Cardiac septum (tissue), 1 donor: Measurements from ENCODE around the gene AKIRIN2. TPM values are rescaled to one million over a fixed set of nuclear protein-coding genes. Genes with fewer than 3 reads are reported as not detected.
"Not testable (repeated sequence)": the region's sequence is repeated elsewhere in the genome, so short reads cannot be mapped to it uniquely, and the experiment has no call there.

Experiments used
- DNase-seq: peaks from one replicate; pipeline ENCODE4 v3.0.0-alpha.2; 2020; ENCODE audit warnings: low spot score
- intact Hi-C: fragments of 100-400 bp; cut with DNase I; formaldehyde crosslinking; loops from one replicate; pipeline ENCODE4 v1.14.0; 2022
- total RNA-seq: library from RNA; stranded (reverse); fragmentation: NEBNext Ultra II Directional; extraction: Animal tissue kit (Norgen Biotek cat#: 25700); gene quantifications from one replicate; pipeline ENCODE4 v1.2.1, GENCODE V29; 2021
- donor health status: DM: no; HTN: no; CAD: no.

Gene AKIRIN2
- total RNA-seq, 1 donor from 2014 or later: 52.8 TPM

DNA sequence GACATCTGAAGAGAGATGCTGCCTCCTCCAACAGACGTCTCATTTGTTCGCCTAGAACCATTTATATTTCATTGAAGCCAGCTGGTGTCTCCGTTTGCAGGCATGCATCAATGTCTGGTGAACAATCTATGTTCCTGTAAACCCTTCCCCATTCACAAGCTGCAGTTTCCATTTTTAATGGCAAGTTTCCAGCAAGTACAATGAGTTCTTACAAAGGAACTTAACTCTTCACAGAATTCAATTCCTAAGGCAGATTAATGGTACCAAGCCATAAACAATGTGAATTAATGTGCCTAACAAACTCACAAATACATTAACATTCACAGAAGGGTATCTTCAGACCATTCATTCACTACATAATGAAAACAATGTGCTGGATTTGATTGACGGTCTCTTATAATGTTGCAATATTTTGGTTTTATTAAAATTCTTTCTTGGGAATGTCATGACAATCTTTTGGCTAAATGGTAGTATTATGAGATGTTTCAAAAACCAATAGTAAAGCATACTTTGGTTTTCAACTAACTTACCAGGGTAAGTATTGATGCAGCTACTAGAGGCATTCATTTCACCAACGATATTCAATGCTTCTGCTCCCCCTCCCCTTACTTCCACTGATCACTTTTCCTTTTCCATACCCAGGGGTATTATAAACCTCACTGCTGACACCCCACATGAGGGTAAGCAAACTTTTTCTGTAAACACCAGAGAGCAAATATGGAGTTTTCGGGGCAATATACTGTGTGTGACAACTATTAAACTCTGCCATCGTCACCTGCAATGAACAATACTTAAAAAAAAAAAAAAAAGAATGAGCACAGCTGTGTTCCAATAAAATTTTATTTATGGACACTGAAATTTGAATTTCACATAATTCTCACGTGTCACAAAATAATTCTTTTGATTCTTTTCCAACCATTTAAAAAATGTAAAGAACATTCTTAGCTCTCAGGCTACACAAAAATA lies 4.2 kb downstream of the AKIRIN2 start:
- no peak for DNase-seq
- intact Hi-C loops: loop anchor here (10.0 kb wide), 1 partner anchor 97 kb away; no protein-coding TSS in a partner anchor

DNA sequence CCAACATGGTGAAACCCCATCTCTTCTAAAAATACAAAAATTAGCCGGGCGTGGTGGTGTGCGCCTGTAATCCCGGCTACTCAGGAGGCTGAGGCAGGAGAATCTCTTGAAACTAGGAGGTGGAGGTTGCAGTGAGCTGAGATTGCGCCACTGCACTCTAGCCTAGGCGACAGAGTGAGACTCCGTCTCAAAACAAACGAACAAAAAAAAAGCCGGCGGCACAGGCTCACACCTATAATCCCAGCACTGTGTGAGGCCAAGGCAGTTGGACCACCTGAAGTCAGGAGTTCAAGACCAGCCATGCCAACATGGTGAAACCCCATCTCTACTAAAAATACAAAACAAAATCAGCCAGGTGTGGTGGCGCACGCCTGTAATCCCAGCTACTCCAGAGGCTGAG lies 5.2 kb downstream of the AKIRIN2 start:
- intact Hi-C loops: loop anchor here (10.0 kb wide), 1 partner anchor 98 kb away; no protein-coding TSS in a partner anchor
- not testable (repeated sequence) for DNase-seq

DNA sequence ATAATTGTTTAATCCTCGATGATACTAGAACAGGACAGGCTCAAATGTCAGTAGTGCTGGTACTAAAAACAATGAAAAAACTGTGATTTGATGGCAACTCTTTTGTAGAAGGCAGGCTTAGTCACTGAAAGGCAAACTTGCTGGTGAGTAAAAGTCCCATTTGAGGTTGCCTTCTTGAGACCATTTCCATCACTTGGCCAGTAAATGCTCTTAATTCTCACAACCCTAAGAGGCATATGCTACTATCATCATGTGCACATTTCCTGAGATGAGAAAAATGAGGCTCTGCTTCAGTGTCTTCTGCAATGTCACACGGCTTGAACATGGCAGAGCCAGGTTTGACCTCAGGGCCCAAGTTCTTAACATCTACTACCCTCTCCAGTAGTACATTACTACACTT lies 9.9 kb downstream of the AKIRIN2 start:
- intact Hi-C loops: loop anchor here (10.0 kb wide), 1 partner anchor 103 kb away; no protein-coding TSS in a partner anchor
- DNase-seq: no peak

DNA sequence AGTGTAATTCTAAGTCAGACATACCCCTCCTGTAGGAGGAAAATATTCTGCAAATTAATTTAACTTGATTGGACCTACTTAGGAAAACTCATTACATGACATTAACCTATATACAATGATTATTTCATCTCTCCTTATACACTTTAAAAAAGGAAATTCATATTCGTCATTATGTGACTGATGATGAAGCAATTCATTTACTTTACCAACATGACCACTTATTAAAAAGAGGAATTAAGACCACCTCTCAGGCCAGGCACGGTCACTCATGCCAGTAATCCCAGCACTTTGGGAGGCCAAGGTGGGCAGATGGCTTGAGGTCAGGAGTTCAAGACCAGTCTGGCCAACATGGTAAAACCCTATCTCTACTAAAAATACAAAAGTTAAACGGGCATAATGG lies 11.6 kb downstream of the AKIRIN2 start:
- intact Hi-C loops: loop anchor here (10.0 kb wide), 1 partner anchor 104 kb away; no protein-coding TSS in a partner anchor
- DNase-seq: no peak

DNA sequence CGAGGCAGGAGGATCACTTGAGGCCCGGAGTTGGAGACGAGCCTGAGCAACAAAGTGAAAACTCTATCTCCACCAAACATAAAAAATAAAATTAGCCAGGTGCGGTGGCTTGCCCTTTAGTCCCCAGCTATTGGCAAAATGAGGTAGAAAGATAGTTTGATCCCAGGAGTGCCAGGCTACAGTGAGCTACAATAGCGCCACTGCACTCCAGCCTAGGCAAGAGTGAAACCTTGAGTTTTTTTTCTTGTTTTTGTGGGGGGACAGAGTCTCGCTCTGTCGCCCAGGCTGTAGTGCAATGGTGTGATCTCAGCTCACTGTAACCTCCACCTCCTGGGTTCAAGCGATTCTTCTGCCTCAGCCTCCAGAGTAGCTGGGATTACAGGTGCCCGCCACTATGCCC lies 14.1 kb downstream of the AKIRIN2 start:
- DNase-seq, intact Hi-C loops: not testable (repeated sequence)

DNA sequence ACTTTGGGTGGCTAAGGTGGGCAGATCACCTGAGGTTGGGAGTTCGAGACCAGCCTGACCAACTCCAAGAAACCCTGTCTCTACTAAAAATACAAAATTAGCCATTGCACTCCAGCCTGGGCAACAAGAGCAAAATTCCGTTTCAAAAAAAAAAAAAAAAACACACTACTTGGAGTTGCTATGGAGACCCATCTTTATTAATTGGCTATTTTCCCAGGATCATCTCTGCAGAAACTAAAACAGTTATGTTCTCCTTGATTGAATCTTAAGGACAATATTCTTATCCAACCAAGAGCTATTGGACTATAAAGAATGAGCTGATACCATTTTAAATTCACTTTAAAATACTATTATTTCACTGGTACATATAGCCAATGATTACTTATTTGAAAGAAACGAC lies 14.7 kb downstream of the AKIRIN2 start:
- intact Hi-C loops: no loop called here
- no peak for DNase-seq

DNA sequence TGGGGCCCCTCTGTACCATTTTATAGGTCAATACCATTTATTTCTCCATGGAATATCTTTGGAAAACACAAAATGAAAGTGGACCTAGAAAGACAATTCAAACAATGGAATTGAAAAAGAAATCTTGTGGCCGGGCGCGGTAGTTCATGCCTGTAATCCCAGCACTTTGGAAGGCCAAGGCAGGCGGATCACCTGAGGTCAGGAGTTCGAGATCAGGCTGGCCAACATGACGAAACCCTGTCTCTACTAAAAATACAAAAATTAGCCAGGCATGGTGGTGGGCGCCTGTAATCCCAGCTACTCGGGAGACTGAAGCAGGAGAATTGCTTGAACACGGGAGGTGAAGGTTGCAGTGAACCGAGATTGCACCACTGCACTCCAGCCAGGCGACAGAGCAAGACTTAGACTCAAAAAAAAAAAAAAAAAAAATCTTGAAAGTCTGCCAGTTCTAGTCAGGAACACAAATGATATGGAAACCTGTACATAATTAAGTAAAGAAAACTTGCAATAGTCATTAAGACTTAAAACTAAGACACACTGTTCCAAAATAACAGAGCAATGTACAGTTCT lies 15.3 kb downstream of the AKIRIN2 start:
- intact Hi-C loops, DNase-seq: not testable (repeated sequence)

DNA sequence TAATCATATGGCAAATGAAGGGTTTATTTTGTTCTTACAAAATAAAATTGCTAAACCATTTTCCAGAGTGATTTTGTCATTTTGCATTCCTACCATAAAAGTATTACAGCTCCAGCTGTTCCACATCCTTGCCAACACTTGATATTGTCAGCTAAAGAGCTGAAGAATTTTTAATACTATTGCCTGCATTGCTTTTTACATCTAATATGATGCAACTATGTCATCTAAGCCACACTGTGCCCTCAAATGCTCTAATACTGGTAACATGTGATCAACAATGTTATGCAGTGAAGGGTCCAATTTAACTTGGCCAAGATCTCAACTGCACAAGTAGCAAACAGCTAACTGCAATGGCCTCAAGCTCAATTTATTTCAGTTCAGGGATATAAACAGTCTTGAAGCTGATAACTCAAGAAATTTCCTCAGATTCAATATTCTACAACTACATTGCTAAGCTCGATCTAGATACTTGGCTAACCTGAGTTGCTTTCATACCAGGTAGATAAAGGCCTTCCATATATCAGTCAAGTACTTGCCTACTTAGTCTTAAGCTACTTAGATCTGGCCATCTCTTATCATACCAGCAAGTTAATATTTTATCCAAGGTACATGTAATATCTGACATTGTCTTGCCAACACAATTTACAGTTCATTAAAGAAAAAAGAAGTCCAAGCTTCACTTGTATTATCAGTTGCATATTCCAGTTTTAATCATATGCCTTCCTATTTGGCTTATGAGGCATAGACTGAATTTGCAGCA lies 17.0 kb downstream of the AKIRIN2 start:
- no peak for DNase-seq
- intact Hi-C loops: no loop called here

DNA sequence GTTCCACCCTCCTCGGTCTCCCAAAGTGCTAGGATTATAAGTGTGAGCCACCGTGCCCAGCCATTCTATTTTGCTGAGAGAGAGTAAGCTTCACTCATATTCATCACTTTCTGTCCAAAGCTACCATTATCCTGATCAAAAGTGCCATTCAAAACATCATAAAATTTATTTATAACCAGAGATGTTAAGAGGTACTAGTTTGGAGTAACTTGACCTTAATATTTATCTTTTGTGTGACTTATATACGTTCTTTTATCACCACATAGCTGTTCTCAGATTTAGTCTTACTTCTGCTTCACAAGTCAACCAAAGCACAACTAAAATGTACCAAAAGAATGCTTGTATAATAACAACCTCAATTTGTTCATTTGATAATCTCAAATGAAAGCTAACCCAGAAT lies 18.1 kb downstream of the AKIRIN2 start:
- no peak for DNase-seq
- intact Hi-C loops: no loop called here

DNA sequence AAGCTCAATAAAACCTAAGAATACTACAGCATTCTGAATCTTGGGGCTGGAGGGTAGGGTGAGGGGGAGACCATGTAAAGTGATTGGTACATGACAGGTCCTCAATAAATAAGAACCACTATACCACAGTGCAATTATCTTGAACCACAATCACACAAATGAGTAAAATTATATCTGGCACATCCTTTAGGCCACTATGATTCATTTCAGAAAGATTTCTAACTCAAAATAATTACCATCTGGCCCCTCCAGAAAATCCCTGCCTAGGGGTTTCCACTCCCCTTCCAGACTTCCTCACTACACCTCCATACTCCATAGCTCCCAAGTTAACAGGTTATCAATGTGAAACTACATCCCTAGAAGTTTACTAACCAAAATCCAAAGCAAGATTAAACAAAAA lies 19.7 kb downstream of the AKIRIN2 start:
- intact Hi-C loops: no loop called here

DNA sequence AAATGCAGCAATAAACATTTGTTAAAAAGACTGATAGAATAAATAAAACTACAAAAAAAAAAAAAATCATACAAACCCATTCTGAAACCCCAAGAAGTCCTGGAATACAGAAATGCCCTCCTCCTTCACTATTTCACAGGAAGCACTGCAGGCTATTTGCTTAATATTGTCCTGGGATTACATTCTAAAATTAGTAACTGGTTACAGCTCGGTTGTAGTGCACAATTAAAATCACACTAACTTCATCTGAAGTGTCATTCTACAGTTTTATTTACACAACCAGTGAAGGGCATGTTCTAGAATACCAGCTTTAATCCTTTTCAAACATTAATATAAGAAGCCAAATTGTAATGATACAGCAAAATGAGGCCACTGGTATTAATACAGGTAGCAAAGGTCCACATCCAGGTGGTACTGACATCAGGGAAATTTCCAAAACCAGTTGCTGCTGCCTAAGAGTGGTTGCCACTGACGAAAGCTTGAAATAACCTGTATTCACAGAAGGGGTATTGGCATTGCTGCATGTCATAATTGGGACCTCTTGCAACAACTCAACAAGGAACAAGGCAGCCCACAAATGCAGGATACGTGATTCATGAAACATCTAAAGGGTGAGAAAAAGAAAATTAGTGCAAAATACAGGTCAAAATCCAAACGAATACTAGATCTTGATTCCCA lies 26.9 kb downstream of the AKIRIN2 start:
- intact Hi-C loops: no loop called here
- no peak for DNase-seq

More for the DNA sequence above, 19.7 kb downstream of the AKIRIN2 start:
- no peak for DNase-seq

DNA sequence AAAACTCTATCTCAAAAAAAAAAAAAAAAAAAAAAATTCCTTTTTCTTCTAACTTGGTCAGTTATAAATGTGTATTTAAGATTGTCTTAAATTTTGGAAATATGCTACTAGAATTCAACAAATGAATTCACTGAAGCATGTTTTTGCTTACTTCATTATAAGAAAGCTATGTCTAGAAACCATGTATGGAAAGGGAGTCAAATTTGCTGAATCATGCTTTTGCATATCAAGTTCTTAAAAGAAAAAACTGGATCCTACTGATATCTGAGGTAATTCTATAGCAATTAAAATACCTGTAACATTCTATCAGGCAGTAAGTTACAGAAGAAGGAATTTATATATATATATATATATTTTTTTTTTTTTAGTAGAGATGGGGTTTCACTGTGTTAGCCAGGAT lies 27.7 kb downstream of the AKIRIN2 start:
- DNase-seq: no peak
- intact Hi-C loops: no loop called here

DNA sequence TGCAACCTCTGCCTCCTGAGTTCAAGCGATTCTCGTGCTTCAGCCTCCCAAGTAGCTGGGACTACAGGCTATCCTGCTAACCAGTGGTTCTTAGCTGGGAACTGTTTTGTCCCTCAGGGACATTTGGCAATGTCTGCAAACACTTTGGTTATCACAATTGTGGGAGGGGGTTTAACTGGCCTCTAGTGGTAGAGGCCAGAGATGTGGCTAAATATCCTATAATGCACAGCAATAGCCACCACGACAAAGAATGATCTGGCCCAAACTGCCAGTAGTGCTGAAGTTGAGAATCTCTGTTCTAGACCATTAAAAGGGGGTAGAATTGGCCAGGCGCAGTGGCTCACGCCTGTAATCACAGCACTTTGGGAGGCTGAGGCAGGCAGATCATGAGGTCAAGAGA lies 28.8 kb downstream of the AKIRIN2 start:
- intact Hi-C loops: no loop called here
- DNase-seq: no peak

DNA sequence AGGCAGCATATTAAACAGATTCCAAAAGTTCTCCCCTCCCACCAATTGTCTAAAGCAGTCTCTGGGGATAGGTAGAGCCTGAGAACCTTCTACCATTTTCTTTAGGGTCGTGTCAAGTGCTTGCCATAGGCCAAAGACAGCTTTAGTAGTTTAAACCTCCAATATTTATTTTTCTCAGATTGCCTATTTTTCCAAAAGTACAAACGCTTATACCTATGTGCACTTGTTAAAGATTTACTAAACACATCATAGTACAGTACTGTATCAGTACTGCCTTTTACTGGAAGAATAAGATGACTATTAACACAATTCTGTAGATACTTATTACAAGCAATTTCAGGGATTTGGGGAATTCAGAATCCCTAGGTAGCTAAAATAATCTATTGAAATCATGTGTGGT lies 29.4 kb downstream of the AKIRIN2 start:
- intact Hi-C loops: no loop called here
- no peak for DNase-seq

DNA sequence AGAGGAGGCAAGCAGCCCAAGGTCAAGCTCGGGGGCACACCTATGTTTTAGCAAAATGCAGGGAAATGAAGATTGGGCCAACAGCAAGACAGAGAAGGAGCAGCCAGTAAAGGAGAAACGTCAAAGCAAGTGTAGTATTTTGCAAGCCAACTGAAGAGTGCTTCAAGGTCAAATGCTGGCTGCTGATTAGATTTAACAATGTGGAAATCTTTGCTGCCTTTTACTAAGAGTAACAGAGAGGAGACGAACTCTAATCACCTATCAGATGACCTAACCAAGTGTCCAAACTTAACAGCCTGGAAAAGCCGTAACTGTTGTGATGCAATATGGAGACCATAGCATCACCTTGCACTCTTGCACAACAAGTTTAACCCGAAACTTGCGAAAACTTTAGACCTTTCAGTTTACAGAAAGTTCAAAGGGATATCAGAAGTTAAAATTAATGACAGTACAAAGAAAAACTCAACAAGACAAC lies 30.4 kb downstream of the AKIRIN2 start:
- intact Hi-C loops: no loop called here
- no peak for DNase-seq

DNA sequence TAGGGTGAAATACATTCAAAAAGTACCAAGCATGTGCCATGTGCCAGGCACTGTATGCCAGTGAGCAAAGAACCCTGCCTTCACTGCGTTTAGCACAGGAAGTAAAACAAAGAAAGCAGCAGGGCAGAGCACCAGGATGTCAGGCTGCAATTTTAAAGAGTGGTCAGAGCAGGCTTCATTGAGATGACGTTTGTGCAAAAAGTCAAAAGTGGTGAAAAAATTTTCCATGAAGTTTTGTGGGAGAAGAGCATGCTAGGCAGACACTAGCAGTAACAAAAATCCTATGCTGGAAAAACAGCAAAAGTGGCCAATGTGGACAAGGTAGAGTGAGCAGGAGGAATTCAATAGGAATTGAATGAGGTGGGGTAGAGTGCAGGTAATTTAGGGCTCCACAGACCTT lies 31.3 kb downstream of the AKIRIN2 start:
- intact Hi-C loops: no loop called here

DNA sequence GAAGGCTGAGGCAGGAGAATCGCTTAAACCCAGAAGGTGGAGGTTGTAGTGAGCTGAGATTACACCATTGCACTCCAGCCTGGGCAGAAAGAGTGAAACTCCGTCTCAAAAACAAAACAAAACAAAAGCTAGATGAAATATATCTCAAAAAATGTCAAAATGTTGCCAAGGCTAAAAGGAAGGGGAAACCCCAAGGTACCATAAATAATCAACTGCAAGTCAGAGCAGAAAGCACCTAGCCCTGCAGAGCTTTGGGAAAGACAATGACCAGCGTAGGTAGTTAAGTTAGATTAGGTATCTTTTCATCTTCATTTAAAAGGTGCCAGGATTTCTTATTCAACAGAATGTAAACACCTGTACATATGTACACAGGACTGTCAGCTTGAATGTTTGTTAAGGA lies 33.0 kb downstream of the AKIRIN2 start:
- DNase-seq: no peak

More for the DNA sequence above, 31.3 kb downstream of the AKIRIN2 start:
- DNase-seq: no peak

DNA sequence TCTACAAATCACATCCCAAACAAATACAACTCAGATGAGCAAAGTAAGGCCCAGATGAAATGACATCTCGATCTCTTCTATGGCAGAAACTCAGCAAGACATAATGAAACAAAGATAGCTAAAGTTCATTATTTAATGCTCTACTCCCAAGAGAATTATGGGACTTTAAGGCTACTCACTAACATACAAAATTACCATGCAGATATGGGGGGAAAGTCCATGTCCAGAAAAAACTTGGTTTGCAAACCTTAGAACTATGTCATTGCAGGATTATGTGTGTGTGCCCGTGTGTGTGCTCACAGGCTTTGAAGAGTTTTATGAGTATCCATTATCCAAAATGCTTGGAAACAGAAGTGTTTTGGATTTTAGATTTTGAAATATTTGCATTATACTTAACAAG lies 34.0 kb downstream of the AKIRIN2 start:
- DNase-seq: no peak
- intact Hi-C loops: loop anchor here (10.0 kb wide), 1 partner anchor 127 kb away; no protein-coding TSS in a partner anchor

More for the DNA sequence above, 33.0 kb downstream of the AKIRIN2 start:
- intact Hi-C loops: loop anchor here (10.0 kb wide), 1 partner anchor 126 kb away; no protein-coding TSS in a partner anchor

DNA sequence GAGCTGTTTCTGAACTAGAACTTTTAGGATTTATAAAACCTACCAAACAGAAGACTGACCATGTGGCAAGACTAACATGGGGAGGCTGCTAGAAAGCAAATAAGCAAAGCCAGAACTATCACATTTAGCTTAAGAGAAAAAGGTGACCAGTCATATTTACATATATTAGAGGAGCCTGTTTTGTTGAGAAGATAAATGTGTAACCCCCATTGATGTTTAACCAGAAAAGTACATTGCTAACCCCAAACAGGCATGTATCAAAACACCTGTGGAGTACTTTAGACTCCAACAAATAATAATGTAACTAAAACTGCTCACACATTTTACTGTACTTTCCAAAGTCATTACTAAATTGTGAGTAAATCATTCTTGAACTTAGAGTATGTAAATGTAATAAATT lies 35.0 kb downstream of the AKIRIN2 start:
- no peak for DNase-seq
- intact Hi-C loops: loop anchor here (10.0 kb wide), 1 partner anchor 128 kb away; no protein-coding TSS in a partner anchor
